WTC11 (cell line): ENCODE measurements around the gene GNL3. TPM values are rescaled to one million over a fixed set of nuclear protein-coding genes. Genes with fewer than 3 reads are reported as not detected.

Experiments
- AR ChIP-seq: fragments of 250-450 bp; sonication (Bioruptor Pico); IDR thresholded peaks from 2 replicates; pipeline ENCODE4 v1.9.0; 2021; ENCODE audit warnings: mild to moderate bottlenecking
- CREB1 ChIP-seq: sonication (generic); formaldehyde crosslinking; IDR thresholded peaks from 2 replicates; pipeline ENCODE4 v1.8.0; 2023; ENCODE audit warnings: mild to moderate bottlenecking, missing genetic modification reagents
- CTCF ChIP-seq: fragments of 200-600 bp; IDR thresholded peaks from 2 replicates; pipeline ENCODE4 v1.8.0; 2022; ENCODE audit warnings: antibody characterized with exemption
- FOXK1 ChIP-seq: sonication (generic); formaldehyde crosslinking; IDR thresholded peaks from 2 replicates; pipeline ENCODE4 v1.8.0; 2022; ENCODE audit warnings: mild to moderate bottlenecking, moderate library complexity, missing genetic modification reagents
- FOXP4 ChIP-seq: sonication (generic); formaldehyde crosslinking; IDR thresholded peaks from 2 replicates; pipeline ENCODE4 v1.8.0; 2022; ENCODE audit warnings: mild to moderate bottlenecking, missing genetic modification reagents
- HMGA2 ChIP-seq: fragments of 250-450 bp; sonication (Bioruptor Pico); IDR thresholded peaks from 2 replicates; pipeline ENCODE4 v1.4.0; 2021; ENCODE audit warnings: mild to moderate bottlenecking, moderate library complexity
- IRF1 ChIP-seq: sonication (generic); formaldehyde crosslinking; IDR thresholded peaks from 2 replicates; pipeline ENCODE4 v1.8.0; 2023; ENCODE audit warnings: missing genetic modification reagents
- IRF2 ChIP-seq: sonication (generic); formaldehyde crosslinking; IDR thresholded peaks from 2 replicates; pipeline ENCODE4 v1.8.0; 2022; ENCODE audit warnings: low read depth, missing genetic modification reagents, borderline replicate concordance
- RELA ChIP-seq: sonication (generic); formaldehyde crosslinking; IDR thresholded peaks from 2 replicates; pipeline ENCODE4 v1.8.1; 2022; ENCODE audit warnings: missing genetic modification reagents, mild to moderate bottlenecking, borderline replicate concordance
- TEAD1 ChIP-seq: sonication (generic); formaldehyde crosslinking; IDR thresholded peaks from 2 replicates; pipeline ENCODE4 v1.8.0; 2022; ENCODE audit warnings: mild to moderate bottlenecking, missing genetic modification reagents
- ZNF121 ChIP-seq: sonication (generic); formaldehyde crosslinking; IDR thresholded peaks from 2 replicates; pipeline ENCODE4 v1.8.0; 2023; ENCODE audit warnings: missing genetic modification reagents
- ZNF232 ChIP-seq: sonication (generic); formaldehyde crosslinking; IDR thresholded peaks from 2 replicates; pipeline ENCODE4 v1.8.0; 2022; ENCODE audit warnings: mild to moderate bottlenecking, missing genetic modification reagents
- ZNF281 ChIP-seq: sonication (generic); formaldehyde crosslinking; IDR thresholded peaks from 2 replicates; pipeline ENCODE4 v1.8.0; 2023; ENCODE audit warnings: mild to moderate bottlenecking, missing genetic modification reagents
- ZSCAN18 ChIP-seq: fragments of 250-450 bp; sonication (Bioruptor Pico); IDR thresholded peaks from 2 replicates; pipeline ENCODE4 v2.1.2; 2022; ENCODE audit warnings: mild to moderate bottlenecking, moderate library complexity
- total RNA-seq: library from RNA; stranded (reverse); gene quantifications from 3 replicates; pipeline ENCODE4 v1.2.3, GENCODE V29; 2021

Gene GNL3
- total RNA-seq, 1 experiment from 2014 or later: 180 TPM

- TF ChIP-seq ZNF281 (CRISPR knock-in tag) (0 out of 2 replicates have a peak, but pooled peaks have one; percentile 41), ZNF121 (CRISPR knock-in tag) (no peak), FOXP4 (peak; percentile 47; the same call in 1 of the 2 replicates), CREB1 (CRISPR knock-in tag) (0 out of 2 replicates have a peak, but pooled peaks have one; percentile 72), FOXK1 (CRISPR knock-in tag) (peak; percentile 97), IRF1 (CRISPR knock-in tag) (0 out of 2 replicates have a peak, but pooled peaks have one; percentile 35), TEAD1 (peak; percentile 86), HMGA2 (CRISPR knock-in tag) (no peak), IRF2 (no peak), ZSCAN18 (CRISPR knock-in tag) (no peak), ZNF232 (peak; percentile 77; the same call in 1 of the 2 replicates), RELA (no peak), CTCF (no peak), AR (CRISPR knock-in tag) (no peak)
Measured at GRCh38 chr3:52685709-52686691, at the start of gene GNL3, which contains the start of gene PBRM1 (continued).
